Activated CD4-positive, alpha-beta T cell treated with anti-CD3 and anti-CD28 coated beads, Interleukin-2, amount 50 U/mL, for 4 hours (primary cell): ENCODE results near the gene RRP7A.
A peak's percentile ranks its signal among the peaks of the same experiment; 100 is the strongest.
"Not testable (repeated sequence)": the region's sequence is repeated elsewhere in the genome, so short reads cannot be mapped to it uniquely, and the experiment has no call there.

Source experiments
- DNase-seq, 2 experiments: peaks; one replicate each; pipeline ENCODE4 v3.0.0-alpha.2; 2020

RRP7A gene

DNA sequence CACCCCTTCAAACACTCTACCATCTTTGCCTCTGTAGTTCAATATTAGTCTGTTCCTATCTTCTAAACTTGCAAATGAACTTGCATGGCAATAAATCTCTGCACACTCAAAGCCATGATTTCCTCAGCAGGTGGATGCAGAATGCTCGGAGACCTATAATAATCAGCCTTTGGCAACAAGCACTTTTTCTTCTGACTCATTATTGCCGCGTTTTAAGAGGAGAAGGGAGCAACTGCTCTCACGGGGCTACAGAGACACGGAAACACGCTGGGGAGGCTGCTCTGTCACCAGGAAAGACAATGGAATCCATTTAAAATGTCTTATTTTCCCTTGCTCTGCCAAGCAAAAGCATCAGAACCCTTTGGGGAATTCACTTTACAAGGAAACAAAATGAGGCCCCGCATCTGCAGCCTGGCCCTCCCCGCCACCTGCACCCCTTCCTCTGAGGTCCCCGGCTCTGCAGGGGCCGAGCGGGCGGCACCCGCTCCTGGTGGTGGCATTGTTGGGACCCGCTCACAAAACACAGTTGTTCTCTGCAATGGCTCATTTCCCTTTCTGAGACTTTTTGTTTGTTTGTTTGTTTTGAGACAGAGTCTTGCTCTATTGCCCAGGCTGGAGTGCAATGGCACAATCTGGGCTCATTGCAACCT is 15.6 kb upstream of the RRP7A start:
- not testable (repeated sequence) for DNase-seq

DNA sequence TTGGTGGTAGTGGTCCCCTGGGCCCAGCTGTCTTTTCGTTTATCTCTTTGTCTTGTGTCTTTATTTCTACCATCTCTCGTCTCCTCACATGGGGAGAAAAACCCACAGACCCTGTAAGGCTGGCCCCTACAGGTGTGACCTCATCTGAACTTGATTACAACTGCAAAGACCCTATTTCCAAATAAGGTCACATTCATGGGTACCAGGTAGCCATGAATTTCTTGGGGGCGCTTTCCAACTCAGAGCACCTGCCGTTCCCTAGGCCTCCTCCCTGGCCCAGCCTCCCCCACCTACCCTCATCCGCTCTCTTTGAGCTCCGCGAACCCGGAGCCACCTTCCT is 14.0 kb upstream of the RRP7A start:
- no peak for DNase-seq

DNA sequence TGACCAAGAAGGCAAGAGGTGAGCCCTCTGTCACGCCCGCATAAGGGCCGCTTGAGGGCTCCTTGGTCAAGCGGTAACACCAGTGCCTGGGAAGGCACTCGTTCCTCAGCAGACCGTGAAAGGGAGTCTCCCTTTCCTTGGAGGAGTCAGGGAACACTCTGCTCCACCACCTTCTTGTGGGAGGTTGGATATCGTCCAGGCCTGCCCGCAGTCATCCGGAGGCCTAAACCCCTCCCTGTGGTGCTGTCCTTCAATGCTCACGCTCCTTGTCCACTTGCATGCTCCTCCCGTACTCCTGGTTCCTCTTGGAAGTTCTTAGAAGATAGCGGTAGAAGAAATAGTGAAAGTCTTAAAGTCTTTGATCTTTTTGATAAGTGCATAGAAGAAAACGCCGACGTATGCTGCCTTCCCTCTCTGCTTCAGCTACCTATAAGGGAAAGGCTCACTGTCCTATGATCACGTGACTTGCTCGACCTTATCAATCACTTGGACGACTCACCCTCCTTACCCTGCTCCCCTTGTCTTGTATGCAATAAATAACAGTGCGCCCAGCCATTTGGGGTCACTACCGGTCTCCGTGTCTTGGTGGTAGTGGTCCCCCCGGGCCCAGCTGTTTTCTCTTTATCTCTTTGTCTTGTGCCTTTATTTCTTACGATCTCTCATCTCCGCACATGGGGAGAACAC is 11.9 kb upstream of the RRP7A start:
- not testable (repeated sequence) for DNase-seq

DNA sequence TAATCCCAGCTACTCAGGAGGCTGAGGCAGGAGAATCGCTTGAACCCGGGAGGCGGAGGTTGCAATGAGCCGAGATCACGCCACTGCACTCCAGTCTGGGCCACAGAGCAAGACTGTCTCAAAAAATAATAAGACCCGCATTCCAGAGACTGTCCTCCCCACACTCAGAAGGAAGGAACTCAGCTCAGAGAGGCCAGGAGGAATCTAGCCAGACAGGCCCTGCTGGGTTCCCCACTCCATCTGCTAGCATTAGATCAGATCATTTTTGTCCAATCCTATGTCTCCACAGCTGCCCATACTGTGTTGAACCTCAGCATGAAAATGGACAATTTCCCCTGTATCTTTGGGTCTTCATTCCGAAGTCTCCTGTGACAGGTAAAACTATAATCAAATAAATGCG is 9.8 kb upstream of the RRP7A start:
- not testable (repeated sequence) for DNase-seq

DNA sequence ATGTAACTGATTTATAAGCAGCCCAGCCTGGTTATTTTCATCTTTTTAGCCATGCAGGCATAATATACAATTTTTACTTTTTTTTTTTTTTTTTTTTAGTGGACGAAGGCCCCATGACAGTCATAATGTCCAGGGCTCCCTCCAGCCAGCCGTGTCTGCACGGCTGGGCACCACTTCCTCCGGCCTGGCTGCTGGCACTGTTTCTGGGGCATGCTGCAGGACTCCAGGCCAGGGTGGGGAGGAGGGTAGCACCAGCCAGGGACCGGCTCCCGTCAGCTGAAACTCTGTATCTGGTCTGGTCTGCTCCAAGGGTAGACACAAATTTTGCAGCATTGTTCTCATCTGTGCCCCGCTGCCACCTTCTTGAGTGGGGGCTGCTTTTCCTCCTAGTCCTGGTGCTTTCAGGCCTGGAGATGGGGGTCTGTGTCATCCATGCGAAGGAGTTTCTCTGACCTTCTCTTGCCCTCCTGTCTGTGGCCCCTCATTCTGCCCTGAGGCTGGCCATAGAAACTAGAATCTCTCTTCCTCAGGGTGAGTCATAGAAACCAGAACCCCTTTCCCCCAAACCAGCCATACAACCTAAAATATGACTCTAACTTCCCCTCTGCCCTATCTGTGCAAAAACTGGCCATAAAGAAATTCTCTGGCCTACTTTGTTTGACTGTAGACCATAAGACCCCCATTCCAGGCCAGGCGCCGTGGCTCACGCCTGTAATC is 9.2 kb upstream of the RRP7A start:
- DNase-seq = no peak

DNA sequence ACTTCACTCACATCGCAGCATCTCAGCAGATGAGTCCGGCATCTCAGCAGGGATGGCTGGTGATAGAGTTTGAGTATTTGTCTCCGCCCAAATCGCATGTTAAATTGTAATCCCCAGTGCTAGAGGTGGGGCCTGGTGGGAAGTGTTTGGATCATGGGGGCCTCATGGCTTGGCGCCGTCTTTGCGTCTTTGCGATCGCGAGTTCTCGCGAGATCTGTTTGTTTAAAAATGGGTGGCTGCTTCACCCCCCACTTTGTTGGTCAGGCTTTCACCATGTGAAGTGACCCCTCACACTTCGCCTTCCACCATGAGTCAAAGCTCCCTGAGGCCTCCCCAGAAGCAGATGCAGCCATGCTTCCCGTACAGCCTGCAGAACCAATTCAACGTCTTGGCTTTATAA is 3.0 kb upstream of the RRP7A start:
- DNase-seq = no peak

DNA sequence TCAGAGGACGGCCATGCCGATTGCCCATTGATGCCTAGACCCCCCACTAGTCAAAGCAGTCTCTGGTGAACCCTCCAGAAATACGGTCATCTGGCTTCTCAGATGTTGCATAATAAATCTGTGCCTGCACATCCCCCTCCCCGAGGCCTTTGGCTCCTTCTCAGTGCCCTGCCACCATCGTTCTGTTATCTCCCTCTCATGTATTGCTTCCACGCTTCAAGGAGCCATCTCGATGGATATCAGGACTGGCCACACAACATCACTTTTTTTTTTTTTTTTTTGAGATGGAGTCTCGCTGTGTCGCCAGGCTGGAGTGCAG is 1.6 kb upstream of the RRP7A start:
- DNase-seq = no peak

DNA sequence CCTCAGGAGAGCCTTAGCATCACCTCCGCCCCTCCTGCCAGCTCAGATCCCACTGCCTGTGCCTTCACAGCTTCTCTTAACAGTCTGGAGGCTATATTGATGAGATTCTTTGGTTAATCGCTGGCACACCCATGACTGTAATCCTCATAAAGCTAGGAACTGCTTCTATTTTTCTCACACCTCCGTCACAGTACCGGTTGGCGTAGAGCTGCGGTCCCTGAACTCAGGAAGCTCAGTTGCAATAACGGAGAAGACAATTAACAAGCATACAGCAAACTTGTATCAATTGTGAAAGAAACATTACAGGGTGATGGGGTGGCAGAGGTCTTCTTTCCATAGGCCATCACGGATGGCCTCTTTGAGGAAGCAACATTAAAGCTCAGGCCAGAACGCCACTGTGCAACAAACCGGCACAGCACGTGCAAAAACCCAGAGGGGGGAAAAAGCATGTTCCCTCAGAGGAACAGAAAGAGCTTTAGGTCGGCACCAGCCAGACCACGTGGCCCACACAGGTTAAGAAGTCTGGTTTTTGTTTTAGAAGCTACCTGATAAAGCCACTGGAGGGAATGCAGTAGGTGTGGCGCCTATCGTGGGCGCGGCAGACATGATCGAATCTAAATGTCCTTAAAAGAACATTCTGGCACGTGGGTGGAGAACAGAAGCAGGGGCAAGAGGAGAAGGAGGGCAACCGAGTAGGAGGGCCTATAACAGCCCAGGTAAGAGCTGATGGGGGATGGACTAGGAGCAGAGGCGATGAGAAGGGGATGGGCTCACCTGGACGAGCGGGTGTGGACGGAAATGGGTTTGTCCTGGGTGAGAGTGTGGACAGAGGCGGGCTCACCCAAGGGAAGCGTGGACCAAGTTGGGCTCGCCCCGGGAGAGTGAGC is 715 bp downstream of the RRP7A start:
- DNase-seq = not testable (repeated sequence)

DNA sequence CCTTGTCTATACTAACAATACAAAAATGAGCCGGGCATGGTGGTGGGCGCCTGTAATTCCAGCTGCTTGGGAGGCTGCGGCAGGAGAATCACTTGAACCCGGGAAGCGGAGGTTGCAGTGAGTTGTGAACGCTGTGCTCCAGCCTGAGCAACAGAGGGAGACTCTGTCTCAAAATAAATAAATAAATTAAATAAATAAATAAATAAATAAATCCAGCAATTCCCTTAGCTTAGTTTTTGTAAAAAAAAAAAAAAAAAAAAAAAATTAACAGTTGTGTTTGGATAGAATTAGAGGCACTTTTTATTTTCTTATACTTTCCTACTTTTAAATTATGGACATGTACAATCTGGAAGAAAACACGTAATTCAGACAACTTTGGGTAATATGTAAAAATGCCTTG is 2.5 kb downstream of the RRP7A start:
- not testable (repeated sequence) for DNase-seq

DNA sequence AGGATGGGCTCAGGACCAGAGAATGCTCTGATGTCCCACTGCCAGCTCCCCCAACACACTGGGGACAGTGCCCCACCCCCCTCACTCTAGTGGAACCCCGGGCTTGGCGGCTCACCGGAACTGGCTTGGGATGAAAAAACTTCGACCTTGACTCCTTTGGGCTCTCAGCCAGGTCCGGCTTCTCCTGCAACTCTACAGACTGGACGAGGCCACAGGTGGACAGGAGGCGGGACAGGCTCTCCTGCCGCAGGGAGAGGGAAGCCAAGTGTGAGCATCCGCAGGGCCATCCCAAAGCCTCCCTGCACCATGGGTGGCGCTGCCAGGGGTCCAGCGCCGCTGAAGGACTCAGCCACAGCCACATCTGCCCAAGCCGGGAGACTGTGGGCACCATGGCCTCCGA is 3.7 kb downstream of the RRP7A start:
- no peak for DNase-seq

DNA sequence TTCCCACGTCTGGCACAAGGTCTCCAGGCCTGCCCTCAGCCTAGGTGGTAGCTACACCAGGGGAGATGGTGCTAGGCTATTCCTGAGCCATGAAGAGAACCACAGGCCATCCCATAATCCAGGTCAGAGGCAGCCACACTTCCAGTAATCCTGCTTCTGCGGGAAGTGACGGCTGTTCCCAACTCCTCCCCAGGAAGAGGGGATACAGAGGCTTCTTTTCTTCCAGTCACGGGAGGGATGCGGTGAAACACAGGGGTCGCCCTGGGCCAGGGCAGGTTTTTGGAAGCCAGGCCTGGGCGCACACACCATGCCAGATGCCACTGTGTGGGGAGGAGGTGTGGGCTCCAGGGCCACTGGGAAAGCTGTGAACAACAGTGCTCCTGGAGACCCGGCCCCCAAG is 4.3 kb downstream of the RRP7A start:
- DNase-seq = not testable (repeated sequence)

DNA sequence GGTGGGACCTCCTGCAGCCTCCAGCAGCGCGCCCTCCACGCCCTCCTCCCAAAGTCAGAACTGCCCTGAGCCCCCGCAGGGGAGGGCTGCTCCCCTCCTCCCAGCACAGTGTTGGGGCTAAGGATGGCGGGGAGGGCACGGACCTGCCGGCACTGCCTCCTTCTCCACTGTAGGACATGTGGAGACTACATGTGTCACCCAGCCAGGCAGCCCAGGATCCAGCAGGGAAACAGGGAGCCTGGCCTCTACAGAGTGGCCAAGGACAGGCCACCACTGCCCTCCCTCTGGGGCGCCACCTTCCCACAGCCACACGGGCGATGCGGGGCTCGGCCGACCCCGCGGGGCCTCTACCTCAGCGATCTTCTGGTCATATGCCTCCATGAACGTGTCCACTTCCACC is 5.3 kb downstream of the RRP7A start:
- not testable (repeated sequence) for DNase-seq

DNA sequence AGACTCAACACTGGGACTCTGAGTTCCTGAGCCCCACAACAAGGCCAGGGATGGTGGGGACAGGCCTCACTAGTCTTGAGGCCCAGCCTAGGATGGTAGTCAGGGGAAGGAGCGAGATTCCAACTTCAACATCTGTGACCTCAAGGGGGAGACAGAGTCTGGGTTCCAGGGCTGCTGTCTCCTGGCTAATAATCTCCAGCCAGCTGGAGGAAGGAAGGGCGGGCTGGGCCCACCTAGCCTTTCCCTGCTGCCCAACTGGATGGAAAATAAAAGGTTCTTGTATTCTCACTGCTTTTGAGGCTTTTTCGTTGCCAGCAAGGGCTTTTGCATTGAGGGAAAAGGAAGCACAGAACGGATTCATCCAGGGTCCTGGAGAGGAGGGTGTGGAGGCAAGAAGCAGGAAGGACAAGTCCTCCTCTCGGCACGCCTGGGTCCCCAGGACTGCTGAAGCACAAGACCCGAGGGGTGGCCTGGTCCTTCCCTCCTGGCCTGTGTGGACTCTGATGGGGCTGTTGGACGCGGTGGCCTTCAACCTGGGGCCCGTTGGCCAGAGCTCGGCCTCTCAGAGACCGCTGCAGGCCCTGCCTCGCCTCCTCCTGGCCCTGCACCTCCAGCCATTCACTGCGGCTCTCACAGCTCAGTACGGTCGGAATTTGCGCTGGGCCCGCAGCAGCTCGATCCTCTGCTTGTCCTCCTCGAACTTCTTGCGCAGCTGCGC is 7.2 kb downstream of the RRP7A start:
- DNase-seq = not testable (repeated sequence)

DNA sequence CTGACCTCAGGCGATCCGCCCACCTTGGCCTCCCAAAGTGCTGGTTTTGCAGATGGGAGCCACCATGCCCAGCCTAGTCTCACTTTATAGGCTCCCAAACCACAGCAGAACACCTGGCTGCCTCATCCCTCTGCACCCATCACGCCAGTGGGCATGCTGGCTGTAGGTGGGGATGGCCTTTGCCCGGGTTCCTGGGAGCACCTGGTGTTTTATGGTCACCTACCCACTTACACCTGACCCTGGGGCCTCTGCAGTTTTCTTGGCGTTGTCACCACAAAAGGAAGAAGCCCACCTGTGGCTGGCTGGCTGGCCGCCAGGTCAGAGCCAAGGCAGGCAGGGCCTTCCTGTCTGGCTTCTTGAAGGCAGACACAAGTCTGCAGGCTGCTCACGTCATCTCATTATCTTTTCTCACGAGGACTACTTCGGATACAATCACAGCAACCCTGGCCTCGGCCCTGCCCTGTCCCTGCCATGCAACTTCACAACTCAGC is 8.2 kb downstream of the RRP7A start:
- no peak for DNase-seq

DNA sequence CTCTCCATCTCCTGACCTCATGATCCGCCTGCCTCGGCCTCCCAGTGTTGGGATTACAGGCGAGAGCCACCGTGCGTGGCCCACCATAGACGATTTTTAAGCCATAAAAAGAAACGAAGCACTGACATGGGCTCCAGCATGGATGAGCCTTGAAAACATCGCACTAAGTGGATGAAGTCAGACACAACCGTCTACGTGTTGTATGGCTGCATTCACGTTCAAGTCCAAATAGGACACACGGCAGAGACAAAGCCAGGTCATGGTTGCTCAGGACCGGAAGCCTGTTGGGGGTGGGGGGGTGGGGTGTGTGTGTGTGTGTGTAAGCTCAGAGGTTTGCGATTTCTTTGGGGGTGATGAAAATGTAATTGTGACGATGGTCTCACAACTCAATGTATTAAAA is 10.0 kb downstream of the RRP7A start:
- no peak for DNase-seq

DNA sequence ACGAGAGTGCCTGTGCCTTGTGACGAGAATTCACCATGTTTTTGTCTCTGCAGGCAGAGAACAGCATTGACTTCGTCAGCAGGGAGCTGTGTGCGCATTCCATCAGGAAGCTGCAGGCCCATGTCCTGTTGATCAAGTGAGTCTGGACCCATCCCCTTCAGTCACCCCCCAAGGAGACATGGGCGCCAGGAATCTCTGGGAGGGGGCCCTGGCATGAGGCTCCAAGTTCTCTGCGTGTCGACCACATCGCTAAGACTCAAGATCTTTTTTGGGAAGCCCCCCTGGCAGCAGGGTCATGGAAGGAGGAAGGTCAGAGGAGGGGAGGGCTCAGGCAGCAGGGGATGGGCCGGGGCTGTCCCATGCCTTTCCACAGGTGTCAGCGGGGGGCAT is 10.6 kb downstream of the RRP7A start:
- DNase-seq = not testable (repeated sequence)

DNA sequence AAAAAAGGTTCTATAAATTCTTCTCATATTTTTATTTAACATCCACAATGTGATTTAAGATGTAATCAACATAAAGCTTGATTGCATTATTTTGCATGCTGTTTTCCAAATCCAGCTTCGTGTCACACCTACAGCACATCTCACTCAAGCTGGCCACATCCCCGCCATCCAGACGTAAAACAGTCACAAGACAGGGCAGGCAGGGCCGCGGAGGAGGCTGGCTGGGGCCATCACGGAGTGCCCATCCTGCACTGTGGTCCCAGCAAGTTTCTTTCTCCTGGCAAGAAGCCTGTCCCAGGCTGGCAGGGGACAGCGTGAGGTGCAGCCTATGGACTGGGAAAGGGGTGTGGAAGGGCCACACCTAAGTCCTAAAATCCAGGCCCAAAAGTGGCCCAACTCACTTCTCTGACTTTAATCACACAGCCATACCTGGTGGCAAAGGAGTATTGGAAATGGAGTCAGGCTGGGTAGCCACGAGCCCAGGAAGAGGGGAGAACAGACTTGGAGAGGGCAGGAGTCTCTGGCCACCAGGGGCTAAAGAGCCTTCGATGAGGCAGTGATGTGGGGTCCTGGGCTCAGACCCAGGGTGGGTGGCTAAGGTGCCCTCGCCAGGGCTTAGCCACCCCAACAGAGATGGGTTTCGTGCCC is 11.1 kb downstream of the RRP7A start:
- DNase-seq = not testable (repeated sequence)

DNA sequence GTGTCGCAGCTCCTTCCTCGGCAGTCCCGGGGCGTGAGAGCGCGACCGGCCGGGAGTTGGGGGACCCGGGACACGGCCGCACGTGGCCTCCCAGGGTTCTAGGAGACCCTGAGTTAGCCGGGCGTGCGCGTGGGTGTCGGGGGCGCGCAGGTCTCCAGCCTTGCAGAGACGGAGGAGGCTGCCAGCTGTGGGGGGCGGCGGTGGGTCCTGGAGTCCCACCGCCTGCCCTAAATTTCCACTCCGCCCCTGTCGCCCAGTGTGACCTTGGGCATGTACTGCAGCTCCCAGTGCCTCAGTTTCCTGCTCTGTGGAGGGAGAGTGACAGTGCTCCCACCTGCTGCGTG is 18.8 kb downstream of the RRP7A start:
- DNase-seq = no peak

DNA sequence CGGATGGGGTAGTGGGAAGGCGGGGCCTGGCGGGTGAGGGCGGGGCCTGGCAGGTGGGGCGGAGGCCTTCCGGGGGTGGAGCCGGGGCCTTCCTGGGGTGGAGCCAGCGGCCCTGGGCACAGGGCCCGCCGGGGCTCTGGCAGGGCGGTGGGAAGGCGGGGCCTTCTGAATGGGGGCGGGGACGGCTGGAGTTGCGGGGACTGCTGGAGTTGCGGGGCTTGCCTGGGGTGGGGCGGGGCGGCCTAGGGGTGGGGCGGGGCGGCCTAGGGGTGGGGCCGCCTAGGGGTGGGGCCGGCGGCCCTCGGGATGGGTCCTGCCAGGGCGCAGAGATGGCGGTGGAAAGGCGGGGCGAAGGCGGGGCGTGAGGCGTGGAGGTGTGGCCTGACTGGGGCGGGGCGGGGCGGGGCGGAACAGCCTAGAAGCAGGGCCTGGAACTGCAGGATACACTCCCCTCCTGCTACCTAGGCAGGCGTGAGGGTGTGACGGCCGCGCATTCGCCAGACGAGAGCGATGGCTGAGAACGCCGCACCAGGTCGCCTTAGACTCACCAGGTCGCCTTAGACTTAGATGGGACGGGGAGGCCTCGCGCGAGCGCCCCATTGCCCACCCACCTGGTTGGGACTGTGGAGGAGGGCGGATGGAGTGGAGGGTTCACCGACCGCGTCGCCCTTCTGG is 19.3 kb downstream of the RRP7A start:
- DNase-seq = peak; percentile 76 to 79

DNA sequence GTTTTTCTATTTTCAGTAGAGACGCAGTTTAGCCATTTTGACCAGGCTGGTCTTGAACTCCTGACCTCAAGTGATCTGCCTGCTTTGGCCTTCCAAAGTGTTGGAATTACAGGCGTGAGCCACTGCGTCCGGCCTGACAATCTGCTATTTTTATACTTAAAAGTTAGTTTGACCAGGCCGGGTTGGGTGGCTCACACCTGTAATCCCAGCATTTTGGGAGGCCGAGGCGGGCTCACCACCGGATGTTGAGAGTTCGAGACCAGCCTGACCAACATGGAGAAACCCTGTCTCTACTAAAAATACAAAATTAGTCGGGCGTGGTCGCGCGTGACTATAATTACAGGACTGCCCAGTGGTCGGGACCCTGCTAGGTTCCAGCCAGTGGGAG is 19.8 kb downstream of the RRP7A start:
- not testable (repeated sequence) for DNase-seq

DNA sequence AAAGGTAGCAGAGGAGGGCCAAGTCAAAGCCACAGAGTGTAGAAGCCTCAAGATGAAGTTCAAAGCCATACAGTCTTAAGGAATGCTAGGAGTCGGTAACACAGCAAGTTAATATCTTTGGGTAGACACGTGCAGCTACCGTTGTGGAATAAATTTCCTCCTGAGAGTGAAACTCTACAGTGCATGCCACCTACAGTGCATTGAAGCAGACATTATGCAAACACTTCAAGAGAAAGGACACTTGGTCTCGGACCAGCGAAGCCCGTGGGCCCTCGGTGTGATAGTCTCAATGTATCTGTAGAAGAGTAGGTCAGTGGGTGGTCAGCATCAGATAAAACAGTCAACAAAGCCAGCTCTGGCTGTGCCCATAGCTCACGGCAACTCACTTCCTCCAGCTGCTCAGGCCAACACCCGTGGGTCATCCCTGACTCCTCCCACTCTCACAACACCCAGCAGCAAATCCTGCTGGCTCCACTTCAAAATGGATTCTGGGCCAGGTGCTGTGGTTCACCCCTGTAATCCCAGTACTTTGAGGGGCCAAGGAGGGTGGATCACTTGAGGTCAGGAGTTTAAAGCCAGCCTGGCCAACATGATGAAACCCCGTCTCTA is 24.0 kb downstream of the RRP7A start:
- not testable (repeated sequence) for DNase-seq
